GM18520 (cell line): ENCODE data around the gene VSIG8.

ENCODE experiments used
- ATAC-seq: cut with Tn5 transposase; IDR thresholded peaks from one replicate; pipeline ENCODE4 v1.9.1; 2021; ENCODE audit not compliant: unreplicated experiment

VSIG8 gene

GRCh38 chr1:159831412-159832141 is 30.9 kb downstream of the VSIG8 start:
- ATAC-seq, result no peak

- ATAC-seq, result no peak
Measured at GRCh38 chr1:159830722-159831121, 31.7 kb downstream of the VSIG8 start.

- ATAC-seq, result no peak
Measured at GRCh38 chr1:159829822-159830465, 32.5 kb downstream of the VSIG8 start.

GRCh38 chr1:159829273-159829634 is 33.2 kb downstream of the VSIG8 start:
- peak; percentile 78 for ATAC-seq

GRCh38 chr1:159828581-159829272 is 33.7 kb downstream of the VSIG8 start:
- ATAC-seq, result no peak

- no peak for ATAC-seq
Measured at GRCh38 chr1:159828176-159828575, 34.3 kb downstream of the VSIG8 start.

GRCh38 chr1:159827549-159827948 is 34.9 kb downstream of the VSIG8 start:
- no peak for ATAC-seq

- no peak for ATAC-seq
Measured at GRCh38 chr1:159827102-159827490, 35.4 kb downstream of the VSIG8 start.

- no peak for ATAC-seq
Measured at GRCh38 chr1:159826441-159827101, 35.9 kb downstream of the VSIG8 start, which contains the start of gene SLAMF8. SLAMF8 (plus strand) TSS chr1:159826873; CDS start chr1:159826899, 26 bp downstream.

GRCh38 chr1:159825564-159825963 is 36.9 kb downstream of the VSIG8 start:
- no peak for ATAC-seq

- ATAC-seq, result no peak
Measured at GRCh38 chr1:159823406-159823805, 39.1 kb downstream of the VSIG8 start.

- ATAC-seq, result no peak
Measured at GRCh38 chr1:159821171-159821867, 41.1 kb downstream of the VSIG8 start.

GRCh38 chr1:159817276-159818041 is 45.0 kb downstream of the VSIG8 start:
- no peak for ATAC-seq

- ATAC-seq, result no peak
Measured at GRCh38 chr1:159815926-159816325, 46.5 kb downstream of the VSIG8 start.

- no peak for ATAC-seq
Measured at GRCh38 chr1:159804924-159805323, 57.5 kb downstream of the VSIG8 start.
